Esophagus muscularis mucosa (tissue), 3 donors: ENCODE results near the gene ARL5C.

Experiments
- CTCF ChIP-seq, 3 experiments: fragments of 200-600 bp in 2 of 3; fragments of 450-650 bp in 1 of 3; sonication (generic) in 2 of 3; IDR thresholded peaks; one replicate each; pipeline ENCODE4 v1.5.1; 2017 to 2019; ENCODE audit warnings: antibody characterized with exemption in 3 of 3, mild to moderate bottlenecking in 2 of 3, moderate library complexity in 1 of 3
- POLR2A ChIP-seq: fragments of 450-650 bp; IDR thresholded peaks from one replicate; pipeline ENCODE4 v1.6.1; 2017; ENCODE audit warnings: antibody characterized with exemption, moderate library complexity, mild to moderate bottlenecking, low read depth

GRCh38 chr17:39107973-39108372, 58.0 kb downstream of the ARL5C start:
- no peak for TF ChIP-seq CTCF (IDR thresholded peaks at IDR 0.05)
- no peak for TF ChIP-seq POLR2A
